GM12874 (cell line): ENCODE results near the gene FSTL5.

ENCODE experiments used
- TF ChIP-seq, protein P1 (sequence below): IDR thresholded peaks from 2 replicates; pipeline ENCODE4 v1.5.1; 2011; ENCODE audit warnings: low read depth, mild to moderate bottlenecking, control low read depth, low read length, moderate library complexity; ENCODE audit not compliant: insufficient read depth

FSTL5 gene

DNA sequence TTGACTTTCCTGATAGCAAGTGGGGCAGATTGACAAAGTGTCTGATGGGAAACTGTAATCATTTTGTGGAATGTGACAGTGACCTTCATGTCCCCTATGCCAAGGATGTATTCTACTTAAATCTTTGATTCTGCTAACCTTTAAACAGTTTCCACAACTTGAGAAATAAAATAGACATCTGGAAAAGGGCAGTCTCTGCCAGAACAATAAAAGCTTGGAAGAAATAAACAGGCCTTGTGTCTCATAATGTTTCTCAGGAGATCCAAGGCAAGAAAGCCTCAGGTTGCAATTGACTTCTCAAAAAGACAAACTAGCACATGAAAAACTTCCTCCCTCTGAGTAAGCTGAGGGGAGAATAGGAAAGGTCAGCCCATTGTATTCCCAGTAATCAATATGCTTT, 174.9 kb downstream of the FSTL5 start:
- TF ChIP-seq, protein P1, sequence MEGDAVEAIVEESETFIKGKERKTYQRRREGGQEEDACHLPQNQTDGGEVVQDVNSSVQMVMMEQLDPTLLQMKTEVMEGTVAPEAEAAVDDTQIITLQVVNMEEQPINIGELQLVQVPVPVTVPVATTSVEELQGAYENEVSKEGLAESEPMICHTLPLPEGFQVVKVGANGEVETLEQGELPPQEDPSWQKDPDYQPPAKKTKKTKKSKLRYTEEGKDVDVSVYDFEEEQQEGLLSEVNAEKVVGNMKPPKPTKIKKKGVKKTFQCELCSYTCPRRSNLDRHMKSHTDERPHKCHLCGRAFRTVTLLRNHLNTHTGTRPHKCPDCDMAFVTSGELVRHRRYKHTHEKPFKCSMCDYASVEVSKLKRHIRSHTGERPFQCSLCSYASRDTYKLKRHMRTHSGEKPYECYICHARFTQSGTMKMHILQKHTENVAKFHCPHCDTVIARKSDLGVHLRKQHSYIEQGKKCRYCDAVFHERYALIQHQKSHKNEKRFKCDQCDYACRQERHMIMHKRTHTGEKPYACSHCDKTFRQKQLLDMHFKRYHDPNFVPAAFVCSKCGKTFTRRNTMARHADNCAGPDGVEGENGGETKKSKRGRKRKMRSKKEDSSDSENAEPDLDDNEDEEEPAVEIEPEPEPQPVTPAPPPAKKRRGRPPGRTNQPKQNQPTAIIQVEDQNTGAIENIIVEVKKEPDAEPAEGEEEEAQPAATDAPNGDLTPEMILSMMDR: no peak

DNA sequence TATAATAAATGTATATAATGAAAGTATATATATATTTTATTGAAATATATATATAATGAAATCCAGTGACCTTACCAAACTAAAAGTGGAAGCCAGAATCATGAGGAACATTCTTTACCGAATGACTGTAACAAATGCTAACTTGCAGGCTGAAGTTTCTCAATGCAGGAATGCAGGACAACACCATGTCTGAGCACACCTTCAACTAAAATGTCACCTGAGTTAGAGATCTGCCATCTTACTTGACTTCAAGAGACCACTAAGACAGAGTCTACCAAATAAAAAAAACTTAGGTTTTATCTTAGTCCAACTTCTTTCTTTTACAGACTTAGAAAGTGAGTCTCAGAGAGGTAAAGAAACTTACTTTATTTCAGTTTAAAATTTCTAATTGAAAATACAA, 176.2 kb downstream of the FSTL5 start:
- TF ChIP-seq, protein P1: no peak

DNA sequence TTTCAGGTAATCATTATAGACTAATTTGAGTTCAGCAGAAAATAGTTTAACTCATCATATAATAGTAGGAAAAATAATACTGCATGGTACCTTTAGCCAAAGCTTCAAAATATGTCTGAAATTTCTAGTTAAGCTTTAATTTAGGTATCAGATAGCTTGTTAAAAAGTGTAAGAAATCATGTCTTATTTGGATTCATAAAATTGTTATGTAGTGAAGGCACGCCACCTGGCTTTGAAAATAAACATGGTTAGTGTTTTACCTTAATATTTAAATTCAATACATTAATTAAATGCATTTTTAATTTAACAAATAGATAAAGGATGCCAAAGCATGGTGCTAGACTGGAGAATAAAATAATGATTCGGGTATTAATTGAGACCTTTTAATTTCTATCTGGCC, 211.4 kb downstream of the FSTL5 start:
- TF ChIP-seq, protein P1: 0 out of 2 replicates have a peak, but pooled peaks have one; percentile 2

DNA sequence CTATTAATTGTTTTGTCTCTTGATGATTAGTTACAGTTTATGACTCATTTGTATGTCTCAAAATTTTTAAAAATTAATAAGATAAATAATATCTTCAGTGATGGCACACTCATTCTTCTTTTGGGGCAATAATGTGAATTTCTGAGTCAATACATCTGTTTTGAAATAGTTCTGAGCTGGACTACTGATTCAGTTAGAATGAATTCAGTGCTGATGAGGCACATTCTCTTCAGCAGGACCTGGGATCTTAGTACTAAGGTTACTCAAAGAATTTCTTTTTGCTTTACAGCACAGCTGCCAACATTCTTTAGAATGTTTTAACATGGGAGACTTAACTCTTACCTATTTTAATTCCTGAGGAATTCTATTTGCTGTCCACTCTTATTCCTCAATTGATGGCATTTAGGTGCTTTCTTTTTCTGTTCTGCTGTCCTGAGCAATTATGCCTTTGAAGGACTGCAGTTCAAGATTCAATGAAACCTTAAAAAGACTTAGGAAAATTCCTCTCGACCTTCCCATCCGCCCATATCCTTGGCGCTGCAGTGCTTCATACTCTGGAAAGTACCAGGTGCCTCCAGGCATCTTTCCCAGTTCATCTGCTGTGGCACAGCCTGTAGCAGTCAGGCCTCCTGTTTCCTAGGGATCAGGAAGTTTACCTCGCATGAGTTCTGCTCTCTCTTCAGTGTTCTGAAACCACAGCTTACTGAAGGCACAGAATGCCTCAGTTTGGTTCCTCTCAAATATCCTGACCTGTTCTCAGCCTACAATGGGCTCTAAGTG, 213.7 kb downstream of the FSTL5 start:
- TF ChIP-seq, protein P1: no peak

DNA sequence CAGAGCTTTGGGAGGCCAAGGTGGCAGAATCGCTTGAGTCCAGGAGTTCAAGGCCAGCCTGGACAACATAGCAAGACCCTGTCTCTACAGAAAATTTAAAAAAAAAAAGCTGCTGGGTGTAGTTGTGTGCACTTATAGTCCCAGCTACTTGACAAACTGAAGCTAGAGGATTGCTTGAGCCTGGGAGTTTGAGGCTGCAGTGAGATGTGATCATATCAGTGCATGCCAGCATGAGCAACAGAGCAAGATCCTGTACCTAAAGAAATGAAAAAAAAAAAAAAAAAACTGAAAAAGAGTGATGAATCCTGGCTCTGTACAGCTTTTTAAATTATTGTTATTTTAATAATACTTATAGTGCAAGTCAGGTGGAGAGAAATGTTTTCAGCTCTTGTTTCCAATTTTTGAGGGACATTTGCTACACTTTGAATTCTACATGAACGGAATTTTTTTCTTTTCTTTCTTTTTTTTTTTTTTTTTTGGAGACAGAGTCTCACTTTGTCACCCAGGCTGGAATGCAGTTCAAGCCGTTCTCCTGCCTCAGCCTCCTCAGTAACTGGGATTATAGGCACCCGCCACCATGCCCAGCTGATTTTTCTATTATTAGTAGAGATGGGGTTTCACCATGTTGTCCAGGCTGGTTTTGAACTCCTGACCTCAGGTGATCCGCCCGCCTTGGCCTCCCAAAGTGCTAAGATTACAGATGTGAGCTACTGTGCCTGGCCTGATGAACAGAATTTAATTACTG, 215.6 kb downstream of the FSTL5 start:
- TF ChIP-seq, protein P1: no peak

DNA sequence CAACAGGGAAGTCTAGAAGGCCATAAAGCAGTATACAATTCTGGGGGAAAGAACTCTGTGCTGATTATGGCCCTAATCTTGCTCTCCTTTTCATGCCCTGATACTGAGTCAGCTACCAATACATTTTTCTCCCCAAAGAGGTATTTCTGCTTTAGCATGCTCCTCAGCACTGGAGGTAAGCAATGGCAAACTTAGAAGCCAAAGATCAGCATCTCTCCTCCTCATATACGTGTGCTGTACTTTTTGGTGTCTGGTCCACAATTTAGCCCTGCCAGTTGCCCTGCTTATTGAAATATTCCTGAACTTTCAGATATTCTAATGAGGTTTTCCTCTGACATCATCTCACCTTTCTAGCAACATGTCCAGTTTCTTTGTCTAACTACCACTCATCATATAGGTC, 226.2 kb downstream of the FSTL5 start:
- TF ChIP-seq, protein P1: no peak

DNA sequence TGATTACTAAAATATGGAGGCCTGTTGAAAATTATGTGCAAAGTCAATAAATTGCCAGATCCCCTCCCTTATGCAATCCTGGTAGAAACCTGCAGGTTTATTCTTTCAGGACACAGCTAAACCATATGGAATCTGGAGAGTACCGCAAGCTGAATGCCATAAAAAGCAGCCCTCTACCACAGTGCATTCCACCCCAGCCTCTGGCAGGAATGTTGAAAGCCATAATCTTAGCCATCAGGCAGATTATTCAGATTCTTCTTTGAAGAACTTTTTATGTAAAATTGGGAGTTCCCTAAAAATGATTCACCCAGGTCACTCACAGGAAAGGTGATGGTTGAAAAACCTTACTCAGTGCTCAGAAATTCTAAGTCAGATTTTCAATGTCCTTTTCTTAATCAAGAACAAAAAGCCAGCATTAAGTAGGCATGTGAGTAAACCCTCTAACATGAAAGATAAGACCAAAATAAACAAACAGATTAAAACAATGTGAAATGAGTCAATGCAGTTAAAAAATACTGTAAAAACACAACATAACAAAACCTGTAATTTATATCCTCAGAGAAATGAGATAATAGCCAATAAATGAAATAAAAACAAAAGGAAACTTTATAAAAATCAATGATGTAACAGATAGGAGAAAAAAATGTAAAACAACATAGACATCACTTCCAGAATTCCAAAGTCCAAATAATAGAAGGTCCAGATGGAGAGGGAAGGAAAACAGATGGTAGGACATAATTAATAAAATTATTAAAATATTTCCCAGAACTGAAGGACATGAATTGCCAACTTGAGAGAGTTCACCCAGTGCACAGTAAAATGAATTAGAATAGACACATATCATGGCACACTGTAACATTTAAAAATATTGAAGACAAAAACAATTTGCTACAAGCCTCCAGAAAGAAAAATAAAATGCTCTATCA, 226.9 kb downstream of the FSTL5 start:
- TF ChIP-seq, protein P1: no peak
